Fibroblast of skin of right quadriceps (primary cell): ENCODE results near the gene N4BP3.

Experiments
- DNase-seq: peaks from one replicate; pipeline ENCODE4 v3.0.0-alpha.2; 2013

N4BP3 gene

GRCh38 chr5:178150977-178151734, 37.8 kb downstream of the N4BP3 start:
- no peak for DNase-seq

- no peak for DNase-seq
Measured at GRCh38 chr5:178152491-178153444, 39.4 kb downstream of the N4BP3 start.

- DNase-seq: peak; percentile 98
Measured at GRCh38 chr5:178153530-178154340, 40.4 kb downstream of the N4BP3 start, which contains the start of gene NHP2. TSS of gene NHP2 (minus strand) at chr5:178153885. CDS start at chr5:178153817, 68 bp downstream.

GRCh38 chr5:178155065-178155464, 41.7 kb downstream of the N4BP3 start:
- DNase-seq: no peak

GRCh38 chr5:178160176-178160575, 46.8 kb downstream of the N4BP3 start:
- DNase-seq: no peak

- no peak for DNase-seq
Measured at GRCh38 chr5:178162481-178162880, 49.1 kb downstream of the N4BP3 start.

- DNase-seq: peak; percentile 56
Measured at GRCh38 chr5:178163772-178164735, 50.7 kb downstream of the N4BP3 start.

GRCh38 chr5:178165581-178165980, 52.2 kb downstream of the N4BP3 start:
- DNase-seq: no peak

- no peak for DNase-seq
Measured at GRCh38 chr5:178170455-178170854, 57.1 kb downstream of the N4BP3 start.

- DNase-seq: no peak
Measured at GRCh38 chr5:178174456-178174855, 61.1 kb downstream of the N4BP3 start.
